AG08395 (cell line): ENCODE results near the gene CNOT6L.
A peak's percentile ranks its signal among the peaks of the same experiment; 100 is the strongest.

Source experiments
- DNase-seq: peaks from one replicate; pipeline ENCODE4 v3.0.0; 2012; ENCODE audit warnings: mixed read lengths, low spot score

The CNOT6L gene

DNA sequence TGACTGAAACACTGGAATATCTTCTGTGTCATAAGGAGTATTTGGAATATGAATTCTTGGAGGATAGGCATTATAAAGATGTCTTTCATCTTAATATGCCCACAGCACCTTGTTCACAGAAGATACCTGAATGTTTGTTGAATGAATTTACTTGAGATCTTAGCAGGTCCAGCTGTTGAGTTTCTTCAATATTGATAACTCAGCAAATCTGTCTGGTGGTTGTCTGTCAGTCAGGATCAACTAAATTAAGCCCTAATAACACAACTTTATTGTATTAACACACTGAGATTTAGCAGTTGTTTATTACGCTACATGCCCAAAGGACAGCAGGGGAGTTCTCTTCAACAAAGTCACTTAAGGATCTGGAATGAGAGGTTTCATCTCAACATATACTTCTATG is 106.5 kb downstream of the CNOT6L start:
- no peak for DNase-seq

DNA sequence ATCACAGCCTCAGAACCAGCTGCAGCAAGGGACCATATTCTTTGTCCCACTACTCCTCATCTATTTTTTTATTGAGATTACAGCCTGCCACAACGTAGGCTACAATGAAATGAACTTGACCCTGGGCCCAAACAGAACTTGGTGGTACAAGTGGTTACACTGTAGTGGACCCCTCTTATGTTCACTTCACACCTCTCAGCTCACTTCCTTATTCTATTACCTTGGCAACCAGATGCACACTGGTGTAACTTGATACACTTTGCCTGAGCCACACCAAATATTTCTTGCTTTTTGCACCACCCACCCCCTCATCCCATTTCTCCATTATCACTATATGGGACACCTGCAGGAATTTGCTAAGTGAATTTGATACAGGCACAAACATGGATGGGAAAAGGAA is 107.7 kb downstream of the CNOT6L start:
- DNase-seq = no peak

DNA sequence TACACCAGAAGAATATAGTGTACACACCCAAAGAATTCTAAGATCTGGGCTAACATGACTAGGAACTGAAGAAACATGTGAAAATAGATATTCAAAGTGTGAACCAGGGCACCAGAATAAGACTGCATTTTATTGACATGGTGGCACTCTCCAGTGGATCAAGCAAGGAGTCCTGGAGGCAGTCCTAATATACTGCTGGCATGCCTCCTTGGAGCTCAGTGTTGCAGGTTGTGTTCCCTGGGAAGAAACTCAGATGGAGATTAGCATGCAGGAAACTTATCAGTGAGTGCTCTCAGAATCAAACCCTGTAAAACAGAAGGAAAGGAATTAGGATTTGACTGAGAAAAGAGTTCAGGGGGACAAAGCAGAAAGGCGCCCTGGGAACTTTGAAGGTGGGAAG is 108.5 kb downstream of the CNOT6L start:
- no peak for DNase-seq

DNA sequence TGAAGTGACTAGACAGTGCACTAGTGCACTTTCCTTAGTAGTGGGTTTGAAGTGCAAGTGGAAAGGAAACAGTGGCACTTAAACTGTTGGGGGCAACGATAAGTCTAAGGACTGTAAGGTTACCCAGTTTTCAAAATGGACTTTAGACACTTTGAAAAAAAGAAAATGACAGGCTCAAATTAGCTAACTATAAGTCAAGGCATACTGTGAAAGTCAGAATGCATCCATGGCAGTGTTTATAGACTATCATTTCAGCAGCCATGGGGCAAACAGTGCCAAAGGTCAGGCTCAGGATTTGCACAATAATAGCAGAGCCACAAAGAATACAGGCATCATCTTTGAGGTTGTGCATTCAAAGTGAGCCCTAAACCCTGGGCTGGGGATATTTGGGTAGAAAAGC is 109.1 kb downstream of the CNOT6L start:
- DNase-seq = no peak

DNA sequence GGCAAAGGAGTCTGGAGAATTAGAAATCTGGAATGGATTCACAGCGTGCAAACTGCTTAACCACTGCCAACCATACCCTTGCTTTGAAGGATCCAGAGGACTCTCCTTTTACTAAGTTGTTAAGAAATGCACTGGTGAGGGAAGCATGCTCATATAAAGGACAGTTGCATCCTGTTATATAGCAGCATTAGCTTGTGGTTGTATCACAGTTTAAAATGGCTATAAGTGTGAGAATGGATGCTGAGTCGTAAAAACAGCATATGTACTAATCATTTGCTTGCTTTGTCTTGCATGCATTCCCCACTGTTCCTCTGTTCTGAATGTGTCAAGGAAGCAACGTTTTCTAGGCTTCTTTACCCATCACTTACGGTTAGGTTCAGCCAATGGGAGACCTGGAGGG is 112.5 kb downstream of the CNOT6L start:
- no peak for DNase-seq

DNA sequence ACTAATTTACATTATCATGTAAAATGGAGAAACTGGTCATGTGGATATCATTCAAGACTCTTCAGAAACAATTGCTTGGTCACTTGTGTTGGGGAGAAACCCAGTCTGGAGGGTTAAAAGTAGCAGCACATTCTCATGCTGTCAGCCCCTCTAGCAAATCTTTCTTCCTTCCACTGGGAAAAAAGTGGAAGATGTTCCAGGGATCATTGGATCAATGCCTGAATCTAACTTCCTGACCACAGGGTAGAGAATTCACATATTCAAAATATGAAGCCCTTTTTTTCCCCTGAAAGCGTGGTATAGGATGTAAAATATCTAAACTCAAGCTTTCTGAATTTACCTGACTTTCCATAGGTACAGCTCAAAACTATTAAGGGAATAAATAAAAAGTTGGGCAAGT is 115.5 kb downstream of the CNOT6L start:
- no peak for DNase-seq

DNA sequence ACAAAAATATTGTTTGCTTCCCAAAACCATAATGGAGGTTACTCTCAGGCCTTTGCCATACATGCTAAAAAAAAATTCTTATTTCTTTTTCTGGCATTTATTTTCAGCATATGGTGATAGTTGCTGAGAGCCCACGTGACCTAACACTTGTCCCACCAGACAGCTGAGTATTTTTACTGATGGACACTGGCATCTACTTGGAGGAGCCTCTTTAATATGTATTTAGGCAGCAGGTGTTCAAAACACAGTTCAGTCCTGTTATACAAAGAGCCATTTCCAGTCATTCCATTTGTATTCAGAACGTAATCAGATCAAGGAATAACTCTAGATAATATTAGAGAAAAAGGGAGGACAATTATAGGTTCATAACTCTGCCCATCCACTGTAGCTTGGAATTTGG is 118.0 kb downstream of the CNOT6L start:
- DNase-seq = no peak

DNA sequence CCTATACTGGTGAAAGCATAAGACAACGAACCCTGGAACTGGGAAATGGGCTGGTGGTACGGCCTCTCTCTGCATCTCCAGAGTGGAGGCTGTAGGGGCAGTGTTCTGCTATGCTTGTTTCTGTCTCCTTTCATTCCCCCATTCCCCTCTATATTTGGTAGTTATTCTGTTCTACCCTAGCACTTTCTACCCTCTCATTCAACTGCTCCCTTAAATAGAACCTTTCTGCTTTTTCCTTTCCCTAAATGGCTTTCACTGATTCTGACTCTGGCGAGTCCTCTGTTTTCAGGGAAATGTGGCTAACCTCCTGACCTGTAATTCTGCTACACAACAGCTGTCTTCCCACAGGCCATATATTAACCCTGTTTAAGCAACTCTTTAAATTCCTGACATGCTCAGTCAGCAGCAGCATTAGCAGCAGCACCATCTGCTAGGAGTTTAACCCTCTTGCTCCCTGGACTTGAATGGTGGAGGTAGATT is 119.4 kb downstream of the CNOT6L start:
- DNase-seq = peak; percentile 76

DNA sequence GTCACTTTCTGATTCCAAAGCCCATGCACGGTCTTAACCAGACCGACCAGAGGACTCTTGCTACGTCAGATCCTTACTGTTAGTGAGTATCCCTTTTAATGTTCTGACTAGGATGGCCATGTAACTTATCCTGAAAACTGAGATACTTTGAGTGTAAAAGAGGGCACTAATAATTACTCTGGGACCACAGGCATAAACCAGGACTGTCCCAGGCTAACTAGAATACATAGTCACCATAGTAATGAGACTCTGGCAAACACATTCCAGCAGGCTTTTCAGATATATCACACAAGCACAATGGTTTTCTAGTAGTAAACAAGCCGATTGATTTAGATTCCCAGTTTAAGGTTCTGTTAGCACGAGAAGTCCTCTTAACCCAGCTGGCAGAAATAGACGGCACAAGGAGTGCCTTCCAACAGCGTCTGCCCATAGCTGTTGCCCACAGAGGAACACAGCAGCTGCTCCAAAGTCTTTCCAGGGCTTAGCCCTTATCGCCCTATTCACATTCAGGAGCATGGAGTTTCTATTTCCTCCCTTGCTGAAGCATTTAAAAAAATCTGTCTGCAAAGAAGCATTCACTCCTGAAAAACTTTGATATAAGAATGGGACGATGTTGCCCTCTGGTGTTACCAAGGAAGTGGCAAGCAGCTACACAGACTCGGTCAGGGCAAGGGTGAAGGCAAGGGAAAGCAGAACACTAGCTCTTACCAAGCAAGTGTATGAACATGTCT is 121.1 kb downstream of the CNOT6L start:
- peak; percentile 69 for DNase-seq

DNA sequence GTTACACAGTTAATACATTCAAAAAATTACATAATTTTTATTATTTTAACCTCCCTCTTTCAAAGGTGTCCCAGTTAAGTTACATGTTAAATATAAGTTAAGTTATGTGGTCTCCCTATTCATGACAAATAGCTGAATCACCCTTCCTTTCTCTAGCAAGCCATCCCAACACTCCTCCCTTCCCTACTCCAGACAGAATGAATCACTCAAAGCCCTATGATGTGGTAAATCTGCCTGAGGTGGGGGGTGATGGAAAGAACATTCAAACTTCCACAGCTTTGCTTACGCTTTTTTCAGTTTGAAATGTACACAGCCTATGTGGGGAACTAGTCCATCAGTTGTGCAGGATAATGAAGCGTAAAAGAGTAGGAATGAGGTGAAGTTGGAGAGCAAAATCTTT is 123.4 kb downstream of the CNOT6L start:
- DNase-seq = peak; percentile 88

DNA sequence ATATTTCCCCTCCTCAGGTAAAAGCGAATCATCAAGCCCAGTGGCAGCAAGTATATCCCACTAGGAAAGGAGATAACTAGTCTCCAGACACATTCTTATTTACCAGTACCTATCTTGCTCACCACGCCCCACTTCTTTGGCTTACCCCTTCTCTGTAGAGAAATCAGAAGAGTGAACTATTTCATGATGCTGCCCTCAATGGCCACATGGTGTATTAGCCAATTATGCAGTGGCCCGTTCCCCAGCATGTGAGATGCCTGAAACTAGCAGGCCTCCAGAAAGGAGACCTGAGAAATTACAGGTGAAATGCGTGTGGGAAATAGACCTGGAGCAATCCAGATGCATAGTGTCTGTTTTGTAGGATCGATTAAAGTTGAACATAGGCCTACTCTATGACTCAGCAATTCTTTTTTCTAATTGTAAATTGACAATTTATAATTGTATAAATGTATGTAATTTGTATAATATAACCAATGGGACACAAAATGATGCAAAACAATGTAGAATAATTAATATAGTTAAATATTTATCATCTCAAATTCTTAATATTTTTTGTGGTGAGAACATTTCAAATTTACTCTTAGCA is 126.2 kb downstream of the CNOT6L start:
- no peak for DNase-seq

DNA sequence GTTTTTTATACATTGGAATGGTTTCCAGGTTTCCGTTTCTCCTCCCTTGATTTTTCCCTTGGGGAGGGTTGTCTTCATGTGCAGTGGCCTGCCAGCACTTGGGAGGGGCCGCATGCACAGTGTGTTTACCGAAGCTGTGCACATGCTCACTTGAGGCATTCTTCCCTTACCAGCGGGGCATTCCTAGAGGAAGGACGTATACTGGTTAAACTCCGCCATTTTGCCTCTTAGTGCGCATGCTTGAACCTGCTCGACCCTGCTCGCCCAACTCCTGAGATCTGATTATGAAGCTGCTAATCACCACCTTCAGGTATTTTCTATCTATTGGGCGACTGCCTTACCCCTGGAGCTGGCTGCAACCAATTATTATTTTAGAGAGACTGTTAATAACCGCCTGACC is 137.4 kb downstream of the CNOT6L start:
- no peak for DNase-seq

DNA sequence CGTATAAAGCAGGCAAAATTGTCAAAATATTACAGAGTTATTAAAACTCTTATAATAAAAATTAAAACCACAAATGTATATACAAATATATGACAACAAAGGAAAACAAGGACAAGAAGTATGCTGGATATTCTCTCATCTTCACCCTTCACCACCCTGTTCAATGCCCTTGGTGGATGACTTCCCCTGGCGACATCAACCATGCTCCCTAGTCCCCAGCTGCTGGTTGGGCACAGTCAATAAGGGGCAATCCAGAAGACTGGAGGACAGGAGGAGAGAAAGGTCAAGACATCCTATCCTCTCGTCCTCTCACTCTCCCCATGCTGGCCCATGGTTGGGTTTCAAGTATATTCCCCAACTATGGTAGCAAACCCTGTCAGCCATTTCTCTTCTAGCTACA is 142.3 kb downstream of the CNOT6L start:
- DNase-seq = no peak

DNA sequence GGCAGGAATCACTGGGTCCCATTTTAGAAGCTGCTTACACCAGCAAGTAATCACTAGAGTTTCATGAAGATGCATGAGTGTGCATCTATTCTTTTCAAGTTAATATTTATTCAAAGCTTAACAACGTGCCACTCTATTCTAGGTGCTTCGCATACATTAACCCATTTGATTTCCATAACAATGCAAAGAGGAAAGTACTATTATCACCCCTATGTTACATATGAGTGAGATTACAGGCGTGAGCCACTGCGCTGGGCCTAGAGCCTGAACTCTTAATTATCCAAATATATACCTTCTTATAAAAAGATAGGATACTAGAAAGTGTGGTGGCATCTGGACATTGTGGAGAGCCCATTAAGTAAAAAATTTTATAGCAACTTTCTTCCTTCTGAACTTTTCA is 148.1 kb downstream of the CNOT6L start:
- DNase-seq = no peak

DNA sequence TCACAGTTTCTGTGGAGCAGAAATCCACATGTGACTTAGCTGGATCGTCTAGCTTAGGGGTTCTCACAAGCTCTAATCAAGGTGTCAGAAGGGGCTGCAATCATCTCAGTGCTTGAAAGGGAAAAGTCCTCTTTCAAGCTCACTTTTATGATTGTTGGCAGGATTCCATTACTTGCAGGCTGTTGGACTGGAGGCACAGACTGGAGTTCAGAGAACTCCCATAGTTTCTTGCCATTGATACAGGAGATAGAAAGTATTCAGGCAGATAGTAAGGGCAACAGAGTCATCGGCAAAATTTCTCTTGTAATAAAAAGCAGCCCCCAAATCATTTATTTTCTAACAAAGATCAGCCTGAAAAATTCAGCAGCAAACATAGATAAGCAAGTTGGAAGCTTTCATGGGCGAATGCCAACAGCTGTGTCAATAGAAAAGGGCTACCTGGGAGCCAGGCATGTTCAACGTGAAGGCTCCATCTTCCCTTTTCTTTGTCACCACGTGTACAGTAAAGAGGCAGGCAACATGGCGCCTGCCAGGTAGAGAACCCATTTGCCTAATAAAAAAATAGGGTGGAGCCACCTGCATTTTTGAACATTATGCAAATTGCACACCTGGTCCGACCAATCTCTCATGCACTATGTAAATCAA is 149.1 kb downstream of the CNOT6L start:
- no peak for DNase-seq

DNA sequence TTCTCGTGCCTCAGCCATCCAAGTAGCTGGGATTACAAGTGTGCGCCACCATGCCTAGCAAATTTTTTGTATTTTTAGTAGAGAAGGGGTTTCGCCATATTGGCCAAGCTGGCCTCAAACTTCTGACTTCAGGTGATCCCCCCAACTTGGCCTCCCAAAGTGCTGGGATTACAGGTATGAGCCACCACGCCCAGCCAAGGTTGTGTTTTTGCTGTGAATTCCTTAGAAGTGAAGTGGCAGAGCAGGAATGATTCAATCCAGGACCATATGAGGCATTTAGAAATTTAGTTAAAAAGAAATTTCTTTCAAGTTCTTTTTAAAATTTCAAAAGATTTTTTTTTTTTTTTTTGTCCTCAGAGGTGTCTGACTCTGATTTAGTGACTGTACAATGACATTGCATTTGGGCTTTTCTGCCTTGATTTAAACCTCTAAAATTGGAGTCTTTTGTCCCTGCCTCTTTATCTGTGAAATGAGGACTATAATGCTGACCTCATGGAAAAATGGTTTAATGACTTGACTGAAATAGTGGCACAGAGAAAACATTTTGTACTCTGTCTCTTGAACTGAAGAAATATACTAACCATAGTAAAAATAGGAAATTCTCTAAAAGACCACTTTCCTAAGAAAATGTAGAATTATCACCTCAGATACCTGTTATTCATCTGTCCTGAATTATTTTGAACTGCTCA is 153.6 kb downstream of the CNOT6L start:
- DNase-seq = no peak
